AG10803 (cell line): ENCODE data around the gene PIM2.

Source experiments
- DNase-seq: peaks from one replicate; pipeline ENCODE4 v3.0.0; 2010; ENCODE audit warnings: low read depth
- H3K4me3 ChIP-seq: 2 replicates; pipeline ENCODE4 v1.5.1; 2011; ENCODE audit warnings: mild to moderate bottlenecking, low read length, control low read depth
- CTCF ChIP-seq: conservative IDR thresholded peaks from 2 replicates; pipeline ENCODE4 v1.5.1; 2011; ENCODE audit warnings: mild to moderate bottlenecking, low read length, control low read depth, inconsistent platforms

Gene PIM2

GRCh38 chrX:48918643-48919340, at the start of gene PIM2:
Gene PIM2, minus strand, starts transcription at chrX:48919024. Its CDS starts 190 bp downstream, at chrX:48918834.
- H3K4me3 ChIP-seq, result peak within 1 kb of the TSS; percentile 56
- peak; percentile 56 for DNase-seq
- no peak for TF ChIP-seq CTCF

- no peak for DNase-seq
- H3K4me3 ChIP-seq, result no peak overlapping the region
- TF ChIP-seq CTCF, result no peak
These were observed 49.6 kb upstream of the PIM2 start for GRCh38 chrX:48968377-48968776.

- peak; percentile 53 for DNase-seq
- no peak overlapping the region for H3K4me3 ChIP-seq
These were observed 48.2 kb upstream of the PIM2 start for GRCh38 chrX:48966796-48967579.

GRCh38 chrX:48965959-48966358, 47.1 kb upstream of the PIM2 start:
- no peak for TF ChIP-seq CTCF
- no peak overlapping the region for H3K4me3 ChIP-seq
- DNase-seq, result no peak

More at GRCh38 chrX:48966796-48967579, 48.2 kb upstream of the PIM2 start:
- TF ChIP-seq CTCF, result no peak

- no peak overlapping the region for H3K4me3 ChIP-seq
- TF ChIP-seq CTCF, result no peak
- DNase-seq, result no peak
These were observed 42.8 kb upstream of the PIM2 start for GRCh38 chrX:48961585-48962091.

GRCh38 chrX:48960291-48960690, 41.5 kb upstream of the PIM2 start:
- H3K4me3 ChIP-seq, result no peak overlapping the region
- no peak for TF ChIP-seq CTCF
- no peak for DNase-seq
